HCT116 (cell line): ENCODE data around the gene STXBP3. TPM values are rescaled to one million over a fixed set of nuclear protein-coding genes. Genes with fewer than 3 reads are reported as not detected.

ENCODE experiments used
- ATAC-seq: fragments of 200-7000 bp; cut with Tn5 transposase; 2 replicates; pipeline ENCODE4 v1.9.1; 2020; ENCODE audit warnings: mild to moderate bottlenecking, moderate library complexity
- BruUV-seq: library from RNA; stranded (reverse); fragments of 400-500 nt; replicated peaks from 2 replicates; lab custom pipeline; 2021; lab: Mats Ljungman, UMichigan
- CTCF ChIA-PET: fragments of 300-600 bp; sonication (Branson Sonifier 250); formaldehyde crosslinking; loops from one replicate; lab custom pipeline; 2021; ENCODE audit warnings: antibody characterized with exemption; lab: Charles Lee
- POLR2A ChIA-PET: fragments of 300-600, 350-600 bp; sonication (Branson Sonifier 250); formaldehyde crosslinking; loops from one replicate; lab custom pipeline; 2021; ENCODE audit warnings: antibody characterized with exemption; lab: Charles Lee
- RAD21 ChIA-PET, 2 experiments: fragments of 300-600 bp; sonication (Branson Sonifier 250); formaldehyde crosslinking; loops; one replicate each; lab custom pipeline; 2023; ENCODE audit warnings: low total read pairs in 2 of 2; ENCODE audit not compliant: uncharacterized antibody in 2 of 2, unreplicated experiment in 2 of 2, low non-redundant PET in 1 of 2; lab: Charles Lee
- DNase-seq: peaks from one replicate; pipeline ENCODE4 v3.0.0-alpha.2; 2010; ENCODE audit warnings: low read depth, low spot score
- H2AFZ ChIP-seq: fragments of 200-600 bp; shearing (Covaris generic), sonication (generic); 2 replicates; pipeline ENCODE4 v1.6.1; 2017; ENCODE audit warnings: low read depth, mixed run types, mixed read lengths, antibody characterized with exemption, low read length; ENCODE audit not compliant: poor library complexity, severe bottlenecking
- H3K27ac ChIP-seq: 2 replicates; pipeline ENCODE4 v1.5.1; 2012; ENCODE audit warnings: low read depth, low read length
- H3K27me3 ChIP-seq: fragments of 200-600 bp; sonication (generic); 2 replicates; pipeline ENCODE4 v1.6.1; 2016; ENCODE audit warnings: mixed run types, low read length, mixed read lengths; ENCODE audit not compliant: insufficient read depth
- H3K36me3 ChIP-seq, 2 experiments: fragments of 200-500 bp in 1 of 2; fragments of 200-600 bp in 1 of 2; sonication (Bioruptor generic) in 1 of 2; sonication (generic) in 1 of 2; 2 replicates each; pipeline versions ENCODE4 v1.5.1 to v1.6.1; 2014 to 2016; ENCODE audit warnings: low read length in 2 of 2, inconsistent platforms in 1 of 2, mixed read lengths in 1 of 2, mixed run types in 1 of 2; ENCODE audit not compliant: insufficient read depth in 2 of 2, control insufficient read depth in 1 of 2
- H3K4me1 ChIP-seq, 2 experiments: fragments of 200-600 bp in 1 of 2; sonication (generic) in 1 of 2; 2 replicates each; pipeline versions ENCODE4 v1.5.1 to v1.6.1; 2012 to 2017; ENCODE audit warnings: low read length in 2 of 2, inconsistent platforms in 1 of 2, mild to moderate bottlenecking in 1 of 2, mixed read lengths in 1 of 2, mixed run types in 1 of 2, moderate library complexity in 1 of 2; ENCODE audit not compliant: insufficient read depth in 2 of 2, control insufficient read depth in 1 of 2
- H3K4me2 ChIP-seq: fragments of 200-600 bp; sonication (generic); 2 replicates; pipeline ENCODE4 v1.6.1; 2017; ENCODE audit warnings: mixed run types, low read length, mixed read lengths
- H3K4me3 ChIP-seq, 2 experiments: fragments of 200-600 bp in 1 of 2; sonication (generic) in 1 of 2; replicated peaks in 1 of 2; 2 replicates each; pipeline ENCODE4 v1.5.1; 2011 to 2016; ENCODE audit warnings: low read length in 2 of 2, control low read depth in 1 of 2, low read depth in 1 of 2, mild to moderate bottlenecking in 1 of 2, mixed read lengths in 1 of 2, mixed run types in 1 of 2
- H3K79me2 ChIP-seq: fragments of 200-600 bp; sonication (generic); 2 replicates; pipeline ENCODE4 v1.6.1; 2017; ENCODE audit warnings: mild to moderate bottlenecking, mixed run types, low read length, moderate library complexity, mixed read lengths; ENCODE audit not compliant: insufficient read depth
- H3K9ac ChIP-seq: fragments of 200-600 bp; sonication (generic); 2 replicates; pipeline ENCODE4 v1.6.1; 2016; ENCODE audit warnings: low read length, mixed read lengths
- H3K9me2 ChIP-seq: fragments of 200-600 bp; sonication (generic), shearing (Covaris generic); 2 replicates; pipeline ENCODE4 v1.6.1; 2017; ENCODE audit warnings: mixed run types, mild to moderate bottlenecking, moderate library complexity; ENCODE audit not compliant: insufficient read depth
- H3K9me3 ChIP-seq, 2 experiments: fragments of 200-500 bp in 1 of 2; fragments of 200-600 bp in 1 of 2; sonication (Bioruptor generic) in 1 of 2; sonication (generic) in 1 of 2; 2 replicates each; pipeline ENCODE4 v1.6.1; 2014 to 2017; ENCODE audit warnings: low read length in 2 of 2, mixed read lengths in 2 of 2, inconsistent platforms in 1 of 2, low read depth in 1 of 2, mild to moderate bottlenecking in 1 of 2, mixed run types in 1 of 2, moderate library complexity in 1 of 2; ENCODE audit not compliant: control insufficient read depth in 1 of 2, insufficient read depth in 1 of 2
- H4K20me1 ChIP-seq: fragments of 200-600 bp; sonication (generic), shearing (Covaris generic); 2 replicates; pipeline ENCODE4 v1.6.1; 2017; ENCODE audit warnings: mixed run types, mild to moderate bottlenecking, moderate library complexity; ENCODE audit not compliant: insufficient read depth
- CTCF ChIP-seq, 3 experiments: fragments of 200-600 bp in 1 of 3; sonication (generic) in 1 of 3; IDR thresholded peaks in 2 of 3; conservative IDR thresholded peaks in 1 of 3; 2 replicates each; pipeline ENCODE4 v1.5.1; 2012 to 2017; ENCODE audit warnings: low read depth in 2 of 3, low read length in 2 of 3, antibody characterized with exemption in 1 of 3, borderline replicate concordance in 1 of 3, control low read depth in 1 of 3, mild to moderate bottlenecking in 1 of 3, mixed read lengths in 1 of 3, mixed run types in 1 of 3, moderate library complexity in 1 of 3; ENCODE audit not compliant: insufficient read depth in 1 of 3
- EZH2 ChIP-seq: fragments of 200-600 bp; sonication (generic); IDR thresholded peaks from 2 replicates; pipeline ENCODE4 v1.6.1; 2017; ENCODE audit warnings: antibody characterized with exemption, mixed run types
- FOSL1 ChIP-seq: IDR thresholded peaks from 2 replicates; pipeline ENCODE4 v1.6.1; 2012; ENCODE audit warnings: low read depth
- MAX ChIP-seq: IDR thresholded peaks from 2 replicates; pipeline ENCODE4 v1.6.1; 2012
- POLR2AphosphoS5 ChIP-seq: IDR thresholded peaks from 2 replicates; pipeline ENCODE4 v1.6.1; 2011; ENCODE audit warnings: mild to moderate bottlenecking, low read depth, low read length, moderate library complexity
- SP1 ChIP-seq: IDR thresholded peaks from 2 replicates; pipeline ENCODE4 v1.6.1; 2012; ENCODE audit warnings: low read depth
- ZBTB33 ChIP-seq: IDR thresholded peaks from 2 replicates; pipeline ENCODE4 v1.6.1; 2011; ENCODE audit warnings: mild to moderate bottlenecking, low read length, moderate library complexity; ENCODE audit not compliant: insufficient replicate concordance; ENCODE audit errors: extremely low read depth
- intact Hi-C: fragments of 100-400 bp; cut with micrococcal nuclease; formaldehyde crosslinking; loops from 2 replicates; pipeline ENCODE4 v1.10.0; 2022
- total RNA-seq: library from RNA; stranded (reverse); gene quantifications from one replicate; pipeline ENCODE4 v1.2.1, GENCODE V29; 2021; ENCODE audit not compliant: unreplicated experiment

STXBP3 gene
- total RNA-seq, 1 experiment from 2014 or later: 22.6 TPM

GRCh38 chr1:108813326-108813725 lies 66.9 kb downstream of the STXBP3 start:
- no peak overlapping the region for H2AFZ ChIP-seq
- no peak overlapping the region for H3K9ac ChIP-seq
- no peak overlapping the region for H3K27ac ChIP-seq
- BruUV-seq: no TSS peak
- H3K36me3 ChIP-seq: no peaks in the 10 kb centered on the region
- ChIA-PET CTCF (interaction anchor here (1.1 kb wide), 1 partner anchor 15 kb away, joined by 3 read pairs; no protein-coding TSS in a partner anchor), RAD21 (no interaction called here), POLR2A (no interaction called here)
- no peaks in the 10 kb centered on the region for H4K20me1 ChIP-seq
- H3K4me2 ChIP-seq: no peak overlapping the region
- intact Hi-C loops: no loop called here
- ATAC-seq: no peak
- H3K27me3 ChIP-seq: no peaks in the 10 kb centered on the region
- no peaks in the 10 kb centered on the region for H3K79me2 ChIP-seq
- no peaks in the 10 kb centered on the region for H3K9me2 ChIP-seq
- no peak overlapping the region for H3K4me3 ChIP-seq
- TF ChIP-seq MAX (no peak), ZBTB33 (no peak), EZH2 (no peak), FOSL1 (no peak), CTCF (IDR thresholded peaks at IDR 0.05 in 2 of 3, conservative IDR thresholded peaks at IDR 0.05 in 1 of 3; ENCODE audit: borderline replicate concordance in 1 of 3, insufficient read depth in 1 of 3, low read depth in 2 of 3, low read length in 2 of 3) (no peak), SP1 (no peak), POLR2AphosphoS5 (no peak)
- no peaks in the 10 kb centered on the region for H3K9me3 ChIP-seq
- peaks cover 6 to 14% of the 10 kb centered on the region in 2 experiments for H3K4me1 ChIP-seq
- DNase-seq: no peak
